Measurements from ENCODE around the gene TRMT44.
"Not testable (repeated sequence)": the region's sequence is repeated elsewhere in the genome, so short reads cannot be mapped to it uniquely, and the experiment has no call there.

The TRMT44 gene

DNA sequence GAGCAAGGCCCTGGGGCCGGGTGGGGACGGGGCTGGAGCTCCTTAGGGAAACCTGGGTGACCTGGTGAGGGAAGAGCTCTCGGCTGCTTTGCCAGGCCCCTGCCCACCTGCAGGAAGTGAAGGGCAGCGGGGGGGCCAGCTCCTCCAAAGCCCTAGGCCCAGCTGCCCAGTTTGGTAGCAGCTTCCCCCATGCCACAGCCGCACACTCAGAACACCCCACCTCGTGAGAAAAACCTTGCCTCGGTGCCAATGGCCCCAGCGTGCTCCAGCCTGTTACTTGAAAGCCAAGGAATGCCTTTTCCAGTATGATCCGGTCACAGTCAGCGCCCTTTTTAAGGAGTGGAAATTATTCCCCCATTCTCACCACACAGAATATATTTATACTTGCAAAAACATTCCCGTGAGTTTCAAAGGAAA lies 38.4 kb upstream of the TRMT44 start:
- no peak overlapping the region for H3K4me3 Mint-ChIP-seq
- no peaks in the 10 kb centered on the region for H3K36me3 Mint-ChIP-seq
- H3K27me3 Mint-ChIP-seq: no peaks in the 10 kb centered on the region
- H3K4me1 Mint-ChIP-seq (ENCODE audit: low read depth): no peaks in the 10 kb centered on the region
- H3K9me3 Mint-ChIP-seq (ENCODE audit: low read depth): no peaks in the 10 kb centered on the region
- H3K27ac Mint-ChIP-seq: no peak overlapping the region

DNA sequence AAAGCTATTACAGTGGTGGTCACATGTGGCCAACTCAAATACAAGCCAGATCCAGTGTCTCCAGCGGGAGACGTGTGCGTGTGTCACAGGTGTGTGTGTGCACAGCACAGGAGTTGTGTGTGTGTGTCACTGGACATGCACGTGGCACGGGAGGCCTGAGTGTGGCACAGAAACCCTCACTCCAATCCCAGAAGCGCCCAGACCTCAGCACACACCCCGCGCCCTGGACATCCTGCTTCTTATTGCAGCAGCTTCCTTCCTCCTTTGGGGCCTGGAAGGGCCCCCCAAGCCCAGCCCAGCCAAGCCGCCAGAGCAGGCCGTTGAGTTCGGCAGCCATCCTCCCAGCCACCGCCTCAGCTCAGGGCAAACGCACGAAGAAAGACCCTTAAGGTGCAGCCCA lies 37.9 kb upstream of the TRMT44 start:
- no peaks in the 10 kb centered on the region for H3K4me1 Mint-ChIP-seq (ENCODE audit: low read depth)
- no peaks in the 10 kb centered on the region for H3K9me3 Mint-ChIP-seq (ENCODE audit: low read depth)
- H3K4me3 Mint-ChIP-seq: no peak overlapping the region
- no peaks in the 10 kb centered on the region for H3K36me3 Mint-ChIP-seq
- H3K27ac Mint-ChIP-seq: no peak overlapping the region
- no peaks in the 10 kb centered on the region for H3K27me3 Mint-ChIP-seq

DNA sequence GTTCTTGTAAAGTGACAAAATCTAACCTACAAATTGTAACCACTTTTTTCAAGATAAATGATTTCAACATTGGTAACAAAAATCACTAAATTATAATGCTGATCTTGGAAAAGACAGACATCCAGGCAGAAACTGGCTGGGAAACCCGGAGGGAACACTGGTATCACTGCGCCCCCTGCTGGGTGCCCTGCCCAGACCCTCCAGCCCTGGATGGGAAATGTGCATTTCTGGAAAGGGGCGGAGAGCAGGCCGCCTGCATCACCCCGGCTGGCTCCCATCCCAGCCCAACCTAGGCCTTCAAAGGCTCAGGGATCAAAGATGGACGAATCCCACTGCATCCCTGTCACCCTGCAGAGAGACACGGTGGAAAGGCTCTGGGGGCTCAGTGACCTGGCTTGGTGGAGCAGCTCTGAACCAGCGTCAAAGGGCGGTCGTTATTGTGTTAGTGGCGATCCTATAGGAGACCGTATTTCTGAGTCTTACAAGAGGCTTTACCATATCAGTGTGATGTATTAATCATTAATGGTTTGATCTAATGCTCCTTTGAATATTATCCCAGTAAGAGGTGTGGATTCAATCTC lies 37.3 kb upstream of the TRMT44 start:
- Mint-ChIP-seq H3K4me3 (no peak overlapping the region), H3K36me3 (no peaks in the 10 kb centered on the region), H3K27me3 (no peaks in the 10 kb centered on the region), H3K27ac (no peak overlapping the region), H3K4me1 (ENCODE audit: low read depth) (no peaks in the 10 kb centered on the region), H3K9me3 (ENCODE audit: low read depth) (no peaks in the 10 kb centered on the region)

DNA sequence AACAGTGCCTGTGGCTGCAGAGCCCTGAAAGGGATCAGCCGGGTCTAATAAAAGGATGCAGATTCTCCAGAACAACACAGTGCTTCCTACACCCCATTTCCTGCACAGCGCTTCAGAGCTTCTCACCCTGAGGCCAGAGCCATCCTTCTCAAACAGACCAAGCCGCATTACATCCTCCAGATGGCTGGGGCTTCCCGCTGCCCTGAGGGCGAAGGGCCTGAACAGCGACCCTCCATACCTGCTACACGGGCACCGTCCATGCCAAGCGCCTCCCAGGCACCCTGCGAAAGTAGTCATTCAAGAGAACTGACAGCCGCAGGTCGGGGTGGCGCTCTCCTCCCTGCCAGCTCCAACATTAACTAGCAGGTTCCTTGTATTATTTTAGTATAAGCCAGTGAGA lies 36.6 kb upstream of the TRMT44 start:
- H3K27me3 Mint-ChIP-seq: no peaks in the 10 kb centered on the region
- no peak overlapping the region for H3K4me3 Mint-ChIP-seq
- no peak overlapping the region for H3K27ac Mint-ChIP-seq
- no peaks in the 10 kb centered on the region for H3K4me1 Mint-ChIP-seq (ENCODE audit: low read depth)
- H3K36me3 Mint-ChIP-seq: no peaks in the 10 kb centered on the region
- no peaks in the 10 kb centered on the region for H3K9me3 Mint-ChIP-seq (ENCODE audit: low read depth)

DNA sequence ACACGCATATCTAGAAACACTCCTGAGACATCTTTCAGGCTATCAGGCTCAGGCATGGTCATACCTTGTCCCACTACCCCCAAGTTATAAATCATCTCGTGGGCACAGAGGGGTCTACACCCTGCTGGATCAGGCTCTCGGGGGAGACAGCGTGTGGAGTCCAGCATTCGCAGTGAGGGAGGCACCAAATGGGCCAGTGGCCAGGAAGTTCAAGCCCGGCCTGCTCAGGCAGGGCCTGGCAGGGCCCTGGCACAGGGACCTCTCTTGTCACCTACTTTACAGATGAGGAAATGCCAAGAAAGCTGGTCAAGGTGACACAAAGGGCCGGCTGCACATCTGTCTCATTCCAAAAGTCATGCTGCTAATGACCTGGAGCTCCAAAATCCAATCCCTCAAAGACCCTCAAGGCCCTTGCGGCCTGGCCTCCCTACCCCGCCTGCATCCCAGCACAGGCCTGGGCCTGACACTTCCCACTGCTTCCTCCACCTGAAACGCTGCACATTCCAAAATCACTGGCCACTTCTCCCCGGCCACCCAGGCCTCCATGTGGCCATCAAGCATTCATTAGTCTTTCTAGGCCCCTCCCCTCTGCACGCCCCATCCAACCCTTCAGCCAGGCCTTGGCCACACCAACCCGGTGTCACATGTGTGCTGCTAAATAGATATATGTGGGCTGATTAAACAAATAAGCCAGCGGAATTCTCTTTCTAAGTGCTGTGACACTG lies 35.6 kb upstream of the TRMT44 start:
- H3K4me3 Mint-ChIP-seq: no peak overlapping the region

DNA sequence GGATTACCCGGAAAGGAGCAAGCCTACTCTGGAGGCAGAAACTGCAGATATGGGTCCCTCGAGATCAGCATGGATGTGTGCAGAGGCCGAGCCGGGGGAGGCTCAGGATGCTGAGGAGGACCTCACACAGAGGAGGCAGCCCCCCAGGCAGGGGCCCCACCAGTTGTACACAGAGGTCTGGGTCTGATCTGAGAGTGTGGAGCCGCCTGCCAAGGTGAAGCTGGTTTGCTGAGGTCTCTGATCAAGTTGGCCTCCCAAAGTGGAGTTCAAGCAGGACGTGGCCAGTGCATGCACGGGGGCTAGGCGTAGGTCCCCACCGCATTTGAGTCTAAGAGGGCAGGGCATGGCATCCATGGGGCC lies 35.1 kb upstream of the TRMT44 start:
- Mint-ChIP-seq H3K4me3 (no peak overlapping the region), H3K27me3 (no peaks in the 10 kb centered on the region), H3K9me3 (ENCODE audit: low read depth) (no peaks in the 10 kb centered on the region), H3K4me1 (ENCODE audit: low read depth) (peaks cover 3% of the 10 kb centered on the region), H3K36me3 (no peaks in the 10 kb centered on the region), H3K27ac (no peak overlapping the region)

More for the DNA sequence above, 35.6 kb upstream of the TRMT44 start:
- Mint-ChIP-seq H3K27me3 (no peaks in the 10 kb centered on the region), H3K27ac (no peak overlapping the region), H3K36me3 (no peaks in the 10 kb centered on the region), H3K4me1 (ENCODE audit: low read depth) (peaks cover 3% of the 10 kb centered on the region), H3K9me3 (ENCODE audit: low read depth) (no peaks in the 10 kb centered on the region)

DNA sequence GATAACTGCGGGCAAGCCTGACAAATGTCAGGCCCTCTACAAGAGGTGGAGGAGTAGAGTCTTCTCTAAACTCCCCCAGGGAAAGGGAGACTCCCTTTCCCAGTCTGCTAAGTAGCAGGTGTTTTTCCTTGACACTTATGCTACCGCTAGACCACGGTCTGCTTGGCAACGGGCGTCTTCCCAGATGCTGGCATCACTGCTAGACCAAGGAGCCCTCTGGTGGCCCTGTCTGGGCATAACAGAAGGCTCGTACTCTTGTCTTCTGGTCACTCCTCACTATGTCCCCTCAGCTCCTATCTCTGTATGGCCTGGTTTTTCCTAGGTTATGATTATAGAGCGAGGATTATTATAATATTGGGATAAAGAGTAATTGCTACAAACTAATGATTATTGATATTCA lies 33.7 kb upstream of the TRMT44 start:
- H3K4me1 Mint-ChIP-seq (ENCODE audit: low read depth); H3K27ac Mint-ChIP-seq; H3K36me3 Mint-ChIP-seq; H3K27me3 Mint-ChIP-seq; H3K4me3 Mint-ChIP-seq; H3K9me3 Mint-ChIP-seq (ENCODE audit: low read depth): not testable (repeated sequence)

DNA sequence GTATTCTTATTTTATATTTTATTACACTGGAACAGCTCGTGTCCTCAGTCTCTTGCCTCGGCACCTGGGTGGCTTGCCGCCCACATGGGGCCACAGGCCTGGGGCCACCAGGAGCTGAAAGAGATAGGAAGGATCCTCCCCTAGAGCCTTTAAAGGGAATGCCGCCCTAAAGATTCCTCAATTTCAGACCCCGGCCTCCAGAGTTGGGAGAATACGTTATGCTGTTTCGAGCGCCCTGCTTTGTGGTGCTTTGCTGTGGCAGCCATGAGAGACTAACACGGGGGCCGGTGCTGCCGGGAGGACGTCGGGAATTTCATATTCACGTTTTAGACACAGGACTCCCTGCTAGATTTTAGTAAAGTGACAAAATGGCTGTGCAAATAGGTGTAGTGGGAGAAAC lies 33.3 kb upstream of the TRMT44 start:
- peaks cover 2% of the 10 kb centered on the region for H3K36me3 Mint-ChIP-seq
- no peak overlapping the region for H3K4me3 Mint-ChIP-seq
- peaks cover 3% of the 10 kb centered on the region for H3K4me1 Mint-ChIP-seq (ENCODE audit: low read depth)
- no peaks in the 10 kb centered on the region for H3K27me3 Mint-ChIP-seq
- no peaks in the 10 kb centered on the region for H3K9me3 Mint-ChIP-seq (ENCODE audit: low read depth)
- H3K27ac Mint-ChIP-seq: no peak overlapping the region

DNA sequence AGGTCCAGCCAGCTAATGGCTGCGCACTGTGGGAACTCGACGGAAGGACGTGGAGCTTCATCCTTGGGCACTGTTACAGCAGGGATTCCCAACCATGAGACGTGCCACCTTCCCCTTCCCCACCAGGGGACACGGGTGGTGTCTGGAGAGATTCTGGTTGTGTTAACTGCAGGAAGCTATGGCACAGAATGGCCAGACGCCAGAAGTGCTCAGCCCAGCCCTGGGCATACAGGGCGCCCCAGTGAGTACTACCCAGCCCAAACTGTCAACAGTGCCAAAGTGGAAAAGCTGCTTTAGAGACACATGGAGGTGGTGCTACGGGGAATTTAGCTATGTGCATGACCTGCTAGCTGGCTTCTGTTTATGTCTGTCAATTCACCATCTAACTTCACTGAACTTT lies 32.8 kb upstream of the TRMT44 start:
- no peak overlapping the region for H3K4me3 Mint-ChIP-seq
- no peaks in the 10 kb centered on the region for H3K9me3 Mint-ChIP-seq (ENCODE audit: low read depth)
- H3K36me3 Mint-ChIP-seq: peaks cover 2% of the 10 kb centered on the region
- H3K27me3 Mint-ChIP-seq: no peaks in the 10 kb centered on the region
- peaks cover 3% of the 10 kb centered on the region for H3K4me1 Mint-ChIP-seq (ENCODE audit: low read depth)
- no peak overlapping the region for H3K27ac Mint-ChIP-seq

DNA sequence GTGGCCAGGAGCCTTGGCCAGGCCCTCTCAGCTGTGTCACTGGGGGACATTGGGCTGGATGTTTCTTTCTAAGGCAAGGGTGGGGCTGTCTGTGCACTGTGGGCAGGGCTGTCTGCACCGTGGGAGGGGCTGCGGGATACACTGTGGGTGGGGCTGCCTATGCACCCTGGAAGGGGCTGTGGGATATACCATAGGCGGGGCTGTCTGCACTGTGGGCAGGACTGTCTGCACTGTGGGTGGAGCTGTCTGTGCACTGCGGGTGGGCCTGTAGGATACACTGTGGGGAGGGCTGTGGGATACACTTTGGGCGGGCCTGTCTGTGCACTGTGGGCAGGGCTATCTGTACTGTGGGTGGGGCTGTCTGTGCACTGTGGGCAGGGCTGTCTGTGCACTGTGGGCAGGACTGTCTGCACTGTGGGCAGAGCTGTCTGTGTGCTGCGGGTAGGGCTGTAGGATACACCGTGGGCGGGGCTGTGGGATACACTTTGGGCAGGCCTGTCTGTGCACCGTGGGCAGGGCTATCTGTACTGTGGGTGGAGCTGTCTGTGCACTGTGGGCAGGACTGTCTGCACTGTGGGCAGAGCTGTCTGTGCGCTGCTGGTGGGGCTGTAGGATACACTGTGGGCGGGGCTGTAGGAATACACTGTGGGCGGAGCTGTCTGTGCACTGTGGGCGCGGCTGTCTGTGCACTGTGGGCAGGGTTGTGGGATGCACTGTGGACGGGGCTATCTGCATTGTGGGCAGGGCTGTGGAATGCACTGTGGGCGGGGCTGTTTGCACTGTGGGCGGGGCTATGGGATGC lies 31.1 kb upstream of the TRMT44 start:
- H3K4me1 Mint-ChIP-seq (ENCODE audit: low read depth): peaks cover 6% of the 10 kb centered on the region
- no peak overlapping the region for H3K4me3 Mint-ChIP-seq
- H3K27me3 Mint-ChIP-seq: no peaks in the 10 kb centered on the region
- peaks cover 5% of the 10 kb centered on the region for H3K36me3 Mint-ChIP-seq
- no peak overlapping the region for H3K27ac Mint-ChIP-seq
- no peaks in the 10 kb centered on the region for H3K9me3 Mint-ChIP-seq (ENCODE audit: low read depth)

DNA sequence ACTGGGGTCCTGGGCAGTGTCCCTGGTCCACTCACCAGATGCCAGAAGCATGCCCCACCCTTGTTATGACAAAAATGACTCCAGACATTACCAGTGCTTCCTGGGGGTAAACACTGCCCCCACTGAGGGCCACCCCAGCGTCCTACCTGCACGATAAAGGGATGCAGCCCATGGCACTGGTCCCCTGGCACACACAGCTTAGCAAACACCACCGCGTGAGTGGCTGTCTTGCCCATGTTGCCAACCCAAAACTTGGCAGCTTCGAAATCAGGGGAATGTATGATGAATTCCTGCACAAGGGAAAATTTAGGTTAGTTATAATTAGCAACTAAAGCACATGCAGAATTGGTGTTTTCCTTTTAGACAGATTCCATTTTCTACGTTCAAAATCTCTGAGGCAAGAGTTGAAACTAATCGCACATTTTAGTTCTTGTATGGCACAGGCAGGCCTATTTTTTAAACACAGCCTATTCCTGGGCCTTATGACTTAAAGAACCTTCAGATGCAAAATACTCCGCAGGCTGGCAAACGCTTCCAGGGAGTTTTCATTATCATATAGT lies 30.4 kb upstream of the TRMT44 start:
- H3K4me1 Mint-ChIP-seq (ENCODE audit: low read depth): peaks cover 8% of the 10 kb centered on the region
- peaks cover 5% of the 10 kb centered on the region for H3K36me3 Mint-ChIP-seq
- no peak overlapping the region for H3K4me3 Mint-ChIP-seq
- H3K27ac Mint-ChIP-seq: no peak overlapping the region
- H3K27me3 Mint-ChIP-seq: no peaks in the 10 kb centered on the region
- H3K9me3 Mint-ChIP-seq (ENCODE audit: low read depth): no peaks in the 10 kb centered on the region

DNA sequence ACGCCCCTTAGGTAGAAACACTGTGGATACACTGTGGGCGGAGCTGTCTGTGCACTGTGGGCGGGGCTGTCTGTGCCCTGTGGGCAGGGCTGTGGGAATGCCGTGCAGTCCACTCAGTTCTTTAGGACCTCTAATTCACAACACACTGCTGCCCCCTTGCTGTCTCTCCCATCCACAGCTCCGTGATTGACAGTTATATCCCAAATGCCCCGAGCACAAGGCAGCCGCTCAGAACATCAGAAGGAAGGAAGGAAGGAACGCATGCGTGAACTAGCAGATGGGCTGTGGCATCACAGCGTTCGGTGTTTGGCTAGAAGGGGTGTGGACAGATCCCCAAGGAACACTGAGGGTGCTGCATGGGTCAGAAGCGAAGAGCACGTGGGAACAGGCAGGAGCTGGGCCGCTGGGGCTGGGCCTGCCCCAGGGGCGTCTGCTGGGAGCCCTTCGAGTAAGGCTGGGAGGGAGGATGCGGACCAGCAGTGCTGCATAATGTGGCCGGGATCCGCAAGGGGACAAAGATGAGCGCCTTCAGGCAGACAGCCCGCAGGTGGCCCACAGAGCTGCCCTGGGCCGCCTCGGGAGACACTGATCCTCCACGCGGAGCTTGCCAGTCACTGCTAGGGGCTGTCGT lies 29.8 kb upstream of the TRMT44 start:
- Mint-ChIP-seq H3K27ac (no peak overlapping the region), H3K4me3 (no peak overlapping the region)

DNA sequence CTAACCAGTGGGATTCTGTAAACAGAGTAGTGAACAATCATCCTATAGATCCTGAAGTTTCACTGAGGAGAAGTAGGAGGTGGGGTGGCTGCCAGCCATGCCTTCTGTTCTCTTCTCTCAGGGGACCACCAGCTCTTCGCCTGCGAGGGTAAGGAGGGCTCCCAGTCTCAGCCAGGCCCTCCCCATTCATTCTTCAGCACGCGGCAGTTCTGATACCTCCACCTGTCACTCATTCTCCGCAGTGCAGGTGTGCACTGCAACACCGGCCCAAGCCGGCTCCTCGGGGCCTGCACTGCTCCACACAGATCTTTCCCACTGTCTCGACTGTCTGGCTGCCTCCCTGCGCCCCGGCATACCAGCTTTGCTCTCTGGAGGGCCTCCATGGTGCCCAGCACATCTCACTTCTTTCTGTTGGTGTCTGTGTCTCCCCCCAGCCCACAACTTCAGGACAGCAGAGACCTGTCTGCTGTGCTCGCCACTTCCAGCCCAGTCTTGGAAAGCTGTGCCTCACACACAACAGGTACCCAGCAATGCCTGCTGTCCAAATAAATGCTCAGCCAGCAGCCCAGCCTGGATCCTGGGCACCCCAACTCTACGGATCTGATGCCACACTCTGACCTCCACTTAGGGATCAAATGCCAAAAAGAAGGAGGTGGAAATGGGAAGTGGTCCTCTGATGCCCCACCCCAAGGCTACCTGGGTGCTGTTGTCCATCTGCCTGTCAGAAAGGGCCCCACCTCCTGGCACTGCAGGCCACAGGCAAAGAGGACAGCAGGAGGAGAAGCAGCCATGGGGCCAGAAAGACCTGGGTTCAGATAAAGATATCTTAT lies 29.0 kb upstream of the TRMT44 start:
- H3K27me3 Mint-ChIP-seq: no peaks in the 10 kb centered on the region

More for the DNA sequence above, 29.8 kb upstream of the TRMT44 start:
- H3K9me3 Mint-ChIP-seq (ENCODE audit: low read depth): no peaks in the 10 kb centered on the region
- H3K36me3 Mint-ChIP-seq: peaks cover 5% of the 10 kb centered on the region
- H3K4me1 Mint-ChIP-seq (ENCODE audit: low read depth): peaks cover 8% of the 10 kb centered on the region
- no peaks in the 10 kb centered on the region for H3K27me3 Mint-ChIP-seq

DNA sequence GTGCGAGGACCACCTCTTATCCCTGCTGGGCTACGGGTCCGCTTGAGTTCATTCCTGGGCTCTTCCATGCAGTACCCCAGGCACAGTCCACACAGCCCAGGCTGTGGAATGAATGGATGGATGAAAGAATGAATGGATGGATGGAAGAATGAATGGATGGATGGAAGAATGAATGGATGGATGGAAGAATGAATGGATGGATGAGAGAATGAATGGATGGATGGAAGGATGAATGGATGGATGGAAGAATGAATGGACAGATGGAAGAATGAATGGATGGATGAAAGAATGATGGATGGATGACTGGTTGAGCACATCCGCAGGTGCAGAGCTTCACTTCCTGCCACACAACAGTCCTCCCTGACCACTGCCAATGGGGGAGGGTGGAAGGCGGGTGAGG lies 28.3 kb upstream of the TRMT44 start:
- no peak overlapping the region for H3K27ac Mint-ChIP-seq

More for the DNA sequence above, 29.0 kb upstream of the TRMT44 start:
- no peak overlapping the region for H3K4me3 Mint-ChIP-seq
- H3K36me3 Mint-ChIP-seq: peaks cover 5% of the 10 kb centered on the region
- peaks cover 8% of the 10 kb centered on the region for H3K4me1 Mint-ChIP-seq (ENCODE audit: low read depth)
- H3K27ac Mint-ChIP-seq: no peak overlapping the region
- no peaks in the 10 kb centered on the region for H3K9me3 Mint-ChIP-seq (ENCODE audit: low read depth)

More for the DNA sequence above, 28.3 kb upstream of the TRMT44 start:
- Mint-ChIP-seq H3K36me3 (peaks cover 5% of the 10 kb centered on the region), H3K9me3 (ENCODE audit: low read depth) (no peaks in the 10 kb centered on the region), H3K4me3 (no peak overlapping the region), H3K4me1 (ENCODE audit: low read depth) (peaks cover 8% of the 10 kb centered on the region), H3K27me3 (no peaks in the 10 kb centered on the region)
